SK-N-SH treated with all-trans-retinoic acid at 6 μM for 48 hours (cell line): ENCODE results near the gene CELSR2.

Experiments used
- ATAC-seq: fragments of 200-7000 bp; cut with Tn5 transposase; 3 replicates; pipeline ENCODE4 v1.9.1; 2020; ENCODE audit warnings: mild to moderate bottlenecking, moderate library complexity
- ARNTL ChIP-seq: fragments of 450-650 bp; formaldehyde crosslinking; IDR thresholded peaks from 2 replicates; pipeline ENCODE4 v1.5.0; 2020; ENCODE audit warnings: low read depth, mild to moderate bottlenecking, moderate library complexity, borderline replicate concordance
- BACH2 ChIP-seq: fragments of 250-450 bp; sonication (Bioruptor Pico); IDR thresholded peaks from 2 replicates; pipeline ENCODE4 v1.9.0; 2021; ENCODE audit warnings: mild to moderate bottlenecking, borderline replicate concordance
- CSDC2 ChIP-seq: fragments of 250-450 bp; sonication (Bioruptor Pico); IDR thresholded peaks from 2 replicates; pipeline ENCODE4 v1.5.0; 2020; ENCODE audit warnings: mild to moderate bottlenecking, moderate library complexity
- ESRRG ChIP-seq: fragments of 250-450 bp; sonication (Bioruptor Pico); IDR thresholded peaks from 2 replicates; pipeline ENCODE4 v1.6.1; 2021; ENCODE audit warnings: mild to moderate bottlenecking
- GLIS3 ChIP-seq: fragments of 250-450 bp; sonication (Bioruptor Pico); IDR thresholded peaks from 2 replicates; pipeline ENCODE4 v1.5.0; 2020; ENCODE audit warnings: mild to moderate bottlenecking, moderate library complexity
- OSR1 ChIP-seq: fragments of 250-450 bp; sonication (Bioruptor Pico); IDR thresholded peaks from 2 replicates; pipeline ENCODE4 v1.8.0; 2022; ENCODE audit warnings: moderate library complexity, mild to moderate bottlenecking, inconsistent platforms
- PATZ1 ChIP-seq: fragments of 250-450 bp; sonication (Bioruptor Pico); IDR thresholded peaks from 2 replicates; pipeline ENCODE4 v1.8.0; 2020; ENCODE audit warnings: mild to moderate bottlenecking, moderate library complexity, borderline replicate concordance
- POU6F1 ChIP-seq: fragments of 250-450 bp; sonication (Bioruptor Pico); IDR thresholded peaks from 2 replicates; pipeline ENCODE4 v1.8.0; 2021; ENCODE audit warnings: low read depth, mild to moderate bottlenecking, moderate library complexity, borderline replicate concordance
- RARB ChIP-seq: fragments of 250-450 bp; sonication (Bioruptor Pico); IDR thresholded peaks from 2 replicates; pipeline ENCODE4 v1.8.0; 2021; ENCODE audit warnings: mild to moderate bottlenecking, moderate library complexity
- SNAI2 ChIP-seq: fragments of 250-450 bp; sonication (Bioruptor Pico); IDR thresholded peaks from 2 replicates; pipeline ENCODE4 v1.5.0; 2020; ENCODE audit warnings: mild to moderate bottlenecking, moderate library complexity
- TCF4 ChIP-seq: fragments of 250-450 bp; sonication (Bioruptor Pico); IDR thresholded peaks from 2 replicates; pipeline ENCODE4 v1.8.0; 2021; ENCODE audit warnings: mild to moderate bottlenecking, moderate library complexity, borderline replicate concordance
- TSHZ2 ChIP-seq: fragments of 250-450 bp; sonication (Bioruptor Pico); IDR thresholded peaks from 2 replicates; pipeline ENCODE4 v1.5.0; 2020; ENCODE audit warnings: mild to moderate bottlenecking, moderate library complexity
- ZC3H10 ChIP-seq: fragments of 250-450 bp; sonication (Bioruptor Pico); IDR thresholded peaks from 2 replicates; pipeline ENCODE4 v1.5.1; 2021; ENCODE audit warnings: mild to moderate bottlenecking, moderate library complexity
- ZFP3 ChIP-seq: fragments of 250-450 bp; sonication (Bioruptor Pico); IDR thresholded peaks from 2 replicates; pipeline ENCODE4 v1.5.0; 2020; ENCODE audit warnings: mild to moderate bottlenecking, moderate library complexity
- ZFP30 ChIP-seq: fragments of 450-650 bp; formaldehyde crosslinking; IDR thresholded peaks from 2 replicates; pipeline ENCODE4 v1.5.0; 2022; ENCODE audit warnings: mild to moderate bottlenecking, moderate library complexity
- ZNF565 ChIP-seq: fragments of 450-650 bp; formaldehyde crosslinking; conservative IDR thresholded peaks from 2 replicates; pipeline ENCODE4 v1.5.0; 2020; ENCODE audit warnings: low read depth, mild to moderate bottlenecking, moderate library complexity
- ZNF70 ChIP-seq: fragments of 450-650 bp; formaldehyde crosslinking; IDR thresholded peaks from 2 replicates; pipeline ENCODE4 v1.5.0; 2020; ENCODE audit warnings: mild to moderate bottlenecking, moderate library complexity
- ZNF8 ChIP-seq: fragments of 450-650 bp; formaldehyde crosslinking; IDR thresholded peaks from 2 replicates; pipeline ENCODE4 v1.5.0; 2020; ENCODE audit warnings: mild to moderate bottlenecking, moderate library complexity
- TF ChIP-seq, protein P1 (sequence below): fragments of 250-450 bp; sonication (Bioruptor Pico); IDR thresholded peaks from 2 replicates; pipeline ENCODE4 v1.5.1; 2020; ENCODE audit warnings: low read depth, mild to moderate bottlenecking, moderate library complexity
- TF ChIP-seq, protein P2 (sequence below): fragments of 250-450 bp; sonication (Bioruptor Pico); IDR thresholded peaks from 2 replicates; pipeline ENCODE4 v1.5.1; 2021; ENCODE audit warnings: mild to moderate bottlenecking, moderate library complexity

The CELSR2 gene

DNA sequence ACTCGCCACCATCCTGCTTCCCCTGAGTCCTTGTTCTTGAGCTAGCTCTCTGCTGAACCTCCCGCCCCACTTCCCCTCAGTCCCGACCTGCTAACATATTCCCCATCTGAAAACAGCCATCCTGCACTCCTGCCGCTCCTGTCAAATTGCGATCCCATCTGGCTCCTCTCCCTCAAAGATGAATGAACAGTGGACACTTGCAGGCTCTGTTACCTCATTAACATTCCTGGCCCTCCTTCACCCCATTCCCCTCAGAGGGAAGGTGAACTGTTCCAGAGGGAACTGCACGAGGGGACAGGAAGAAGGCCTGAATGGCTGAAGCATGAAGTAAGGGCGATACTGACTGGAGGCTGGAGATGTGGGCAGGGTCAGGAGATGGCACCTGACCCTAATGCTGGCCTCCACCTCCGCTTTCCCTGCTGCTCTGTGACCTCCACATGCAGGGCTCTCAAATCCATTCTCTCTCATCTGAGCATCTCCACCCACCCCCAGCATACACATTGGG, 7.4 kb upstream of the CELSR2 start:
- TF ChIP-seq ZNF8 (CRISPR knock-in tag) (no peak), ZNF70 (CRISPR knock-in tag) (no peak), ZFP30 (CRISPR knock-in tag) (no peak), SNAI2 (no peak), TCF4 (CRISPR knock-in tag) (no peak), ESRRG (CRISPR knock-in tag) (no peak), TSHZ2 (CRISPR knock-in tag) (no peak), OSR1 (no peak), GLIS3 (CRISPR knock-in tag) (no peak), RARB (CRISPR knock-in tag) (no peak), BACH2 (CRISPR knock-in tag) (no peak), CSDC2 (CRISPR knock-in tag) (no peak)
- TF ChIP-seq, protein P1, sequence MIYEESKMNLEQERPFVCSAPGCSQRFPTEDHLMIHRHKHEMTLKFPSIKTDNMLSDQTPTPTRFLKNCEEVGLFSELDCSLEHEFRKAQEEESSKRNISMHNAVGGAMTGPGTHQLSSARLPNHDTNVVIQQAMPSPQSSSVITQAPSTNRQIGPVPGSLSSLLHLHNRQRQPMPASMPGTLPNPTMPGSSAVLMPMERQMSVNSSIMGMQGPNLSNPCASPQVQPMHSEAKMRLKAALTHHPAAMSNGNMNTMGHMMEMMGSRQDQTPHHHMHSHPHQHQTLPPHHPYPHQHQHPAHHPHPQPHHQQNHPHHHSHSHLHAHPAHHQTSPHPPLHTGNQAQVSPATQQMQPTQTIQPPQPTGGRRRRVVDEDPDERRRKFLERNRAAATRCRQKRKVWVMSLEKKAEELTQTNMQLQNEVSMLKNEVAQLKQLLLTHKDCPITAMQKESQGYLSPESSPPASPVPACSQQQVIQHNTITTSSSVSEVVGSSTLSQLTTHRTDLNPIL (CRISPR knock-in tag): no peak

DNA sequence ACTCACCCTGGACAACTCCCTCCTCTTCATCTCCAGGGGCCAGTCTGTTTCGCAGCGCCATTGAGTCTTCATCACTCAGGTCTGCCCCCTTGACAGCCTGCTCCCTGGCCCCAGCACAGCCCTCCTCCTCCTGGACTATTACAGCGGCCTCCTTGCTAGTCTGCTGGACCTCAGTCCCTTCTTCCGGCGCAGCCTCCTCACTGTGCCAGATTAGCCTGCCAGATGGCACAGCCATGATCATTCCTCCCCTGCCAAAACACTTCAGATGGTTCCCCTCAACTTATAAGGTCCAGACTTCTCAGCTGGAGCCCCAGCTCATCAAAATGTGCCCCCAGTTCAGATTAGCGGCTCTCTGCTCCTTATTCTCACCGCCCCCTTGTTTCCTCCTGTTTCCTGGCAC, 7.0 kb upstream of the CELSR2 start:
- ATAC-seq: no peak
- TF ChIP-seq ZFP30 (CRISPR knock-in tag): no peak
- no peak for TF ChIP-seq POU6F1 (CRISPR knock-in tag)
- TF ChIP-seq ARNTL (CRISPR knock-in tag): no peak
- no peak for TF ChIP-seq SNAI2

More for the DNA sequence above, 7.4 kb upstream of the CELSR2 start:
- ATAC-seq: no peak

GRCh38 chr1:109243221-109243620, 6.1 kb upstream of the CELSR2 start:
- no peak for ATAC-seq

GRCh38 chr1:109243860-109244552, 5.3 kb upstream of the CELSR2 start:
- no peak for TF ChIP-seq ARNTL (CRISPR knock-in tag)
- no peak for TF ChIP-seq SNAI2
- TF ChIP-seq ZNF70 (CRISPR knock-in tag): no peak
- TF ChIP-seq, protein P1 (CRISPR knock-in tag): no peak
- TF ChIP-seq TCF4 (CRISPR knock-in tag): no peak
- TF ChIP-seq PATZ1 (CRISPR knock-in tag): no peak
- no peak for TF ChIP-seq GLIS3 (CRISPR knock-in tag)
- no peak for TF ChIP-seq BACH2 (CRISPR knock-in tag)
- TF ChIP-seq ZNF565: no peak
- TF ChIP-seq POU6F1 (CRISPR knock-in tag): no peak
- TF ChIP-seq, protein P2, sequence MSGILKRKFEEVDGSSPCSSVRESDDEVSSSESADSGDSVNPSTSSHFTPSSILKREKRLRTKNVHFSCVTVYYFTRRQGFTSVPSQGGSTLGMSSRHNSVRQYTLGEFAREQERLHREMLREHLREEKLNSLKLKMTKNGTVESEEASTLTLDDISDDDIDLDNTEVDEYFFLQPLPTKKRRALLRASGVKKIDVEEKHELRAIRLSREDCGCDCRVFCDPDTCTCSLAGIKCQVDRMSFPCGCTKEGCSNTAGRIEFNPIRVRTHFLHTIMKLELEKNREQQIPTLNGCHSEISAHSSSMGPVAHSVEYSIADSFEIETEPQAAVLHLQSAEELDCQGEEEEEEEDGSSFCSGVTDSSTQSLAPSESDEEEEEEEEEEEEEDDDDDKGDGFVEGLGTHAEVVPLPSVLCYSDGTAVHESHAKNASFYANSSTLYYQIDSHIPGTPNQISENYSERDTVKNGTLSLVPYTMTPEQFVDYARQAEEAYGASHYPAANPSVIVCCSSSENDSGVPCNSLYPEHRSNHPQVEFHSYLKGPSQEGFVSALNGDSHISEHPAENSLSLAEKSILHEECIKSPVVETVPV (CRISPR knock-in tag): no peak

More at GRCh38 chr1:109243221-109243620, 6.1 kb upstream of the CELSR2 start:
- TF ChIP-seq ZC3H10 (CRISPR knock-in tag) (no peak), ZNF8 (CRISPR knock-in tag) (no peak), ZFP3 (CRISPR knock-in tag) (no peak)
- TF ChIP-seq, protein P1 (CRISPR knock-in tag): no peak

More at GRCh38 chr1:109243860-109244552, 5.3 kb upstream of the CELSR2 start:
- ATAC-seq: no peak
